GM23338 (cell line): ENCODE results near the gene ADGRG1.

Experiments
- CTCF ChIP-seq, 2 experiments: fragments of 200-600 bp in 1 of 2; sonication (generic) in 1 of 2; conservative IDR thresholded peaks; 2 replicates each; pipeline versions ENCODE4 v1.5.1 to v1.6.1; 2016 to 2017; ENCODE audit warnings: antibody characterized with exemption in 2 of 2, low read depth in 2 of 2, mild to moderate bottlenecking in 2 of 2, moderate library complexity in 1 of 2
- ETS1 ChIP-seq: IDR thresholded peaks from 2 replicates; pipeline ENCODE4 v1.6.1; 2016; ENCODE audit warnings: antibody characterized with exemption
- EZH2 ChIP-seq: fragments of 200-600 bp; sonication (generic); IDR thresholded peaks from one replicate; pipeline ENCODE4 v1.8.0; 2017; ENCODE audit warnings: antibody characterized with exemption, mild to moderate bottlenecking, low read depth; ENCODE audit not compliant: unreplicated experiment
- EZH2phosphoT487 ChIP-seq: fragments of 200-600 bp; sonication (generic); IDR thresholded peaks from one replicate; pipeline ENCODE4 v1.8.1; 2018; ENCODE audit warnings: antibody characterized with exemption; ENCODE audit not compliant: unreplicated experiment
- POLR2AphosphoS5 ChIP-seq: IDR thresholded peaks from 2 replicates; pipeline ENCODE4 v1.6.1; 2016; ENCODE audit warnings: antibody characterized with exemption, low read depth
- REST ChIP-seq: IDR thresholded peaks from one replicate; pipeline ENCODE4 v1.6.1; 2018; ENCODE audit warnings: antibody characterized with exemption; ENCODE audit not compliant: unreplicated experiment
- STAT1 ChIP-seq: IDR thresholded peaks from one replicate; pipeline ENCODE4 v1.6.1; 2016; ENCODE audit warnings: antibody characterized with exemption; ENCODE audit not compliant: unreplicated experiment
- ZNF114 ChIP-seq: fragments of 250-450 bp; sonication (Bioruptor Pico); IDR thresholded peaks from 2 replicates; pipeline ENCODE4 v1.5.0; 2020; ENCODE audit warnings: mild to moderate bottlenecking, moderate library complexity
- ZNF331 ChIP-seq: fragments of 250-450 bp; sonication (Bioruptor Pico); IDR thresholded peaks from 2 replicates; pipeline ENCODE4 v1.5.0; 2020; ENCODE audit warnings: low read depth, mild to moderate bottlenecking, moderate library complexity

- TF ChIP-seq CTCF (conservative IDR thresholded peaks at IDR 0.05; ENCODE audit: low read depth in 2 of 2) (no peak), POLR2AphosphoS5 (no peak), EZH2 (no peak), EZH2phosphoT487 (no peak), REST (no peak), ETS1 (no peak), STAT1 (no peak), ZNF114 (CRISPR knock-in tag) (no peak), ZNF331 (CRISPR knock-in tag) (no peak)
Observed at GRCh38 chr16:57649846-57650245, 21.4 kb downstream of the ADGRG1 start.
